ENCODE results near the gene SFI1. TPM values are rescaled to one million over a fixed set of nuclear protein-coding genes. Genes with fewer than 3 reads are reported as not detected.
"Not testable (repeated sequence)": the region's sequence is repeated elsewhere in the genome, so short reads cannot be mapped to it uniquely, and the experiment has no call there.

The SFI1 gene
- 10 to 100 TPM in 5 of 10 donors, 1 to 10 TPM in 5; 6.3 to 19.3 (median 10.1) TPM for polyA plus RNA-seq (ENCODE audit: insufficient read length in 10 of 10)
- long read RNA-seq, donor 1, partial matches to known transcripts: 12 of 12 reads
- long read RNA-seq, donor 1, other reads (novel, unspliced or antisense): 0 of 12 reads
- long read RNA-seq, donor 2: 0 reads
- long read RNA-seq, donor 3: 0 reads
- long read RNA-seq, donor 4: 0 reads
- long read RNA-seq, donor 5, partial matches to known transcripts: 0 of 2 reads
- long read RNA-seq, donor 5, other reads (novel, unspliced or antisense): 0 of 2 reads
- long read RNA-seq, donor 6: 0 reads
- long read RNA-seq, donor 7: 0 reads
- long read RNA-seq, donor 8, partial matches to known transcripts: 29 of 30 reads
- long read RNA-seq, donor 8, other reads (novel, unspliced or antisense): 0 of 30 reads
- long read RNA-seq, donor 9: 0 reads

GRCh38 chr22:31496007-31496734, at the start of gene SFI1:
Gene SFI1 (plus strand): TSS chr22:31496536. CDS start chr22:31508285, 11,749 bp downstream.
- DNase-seq: peak; percentile 87 to 97 (median 92)

DNA sequence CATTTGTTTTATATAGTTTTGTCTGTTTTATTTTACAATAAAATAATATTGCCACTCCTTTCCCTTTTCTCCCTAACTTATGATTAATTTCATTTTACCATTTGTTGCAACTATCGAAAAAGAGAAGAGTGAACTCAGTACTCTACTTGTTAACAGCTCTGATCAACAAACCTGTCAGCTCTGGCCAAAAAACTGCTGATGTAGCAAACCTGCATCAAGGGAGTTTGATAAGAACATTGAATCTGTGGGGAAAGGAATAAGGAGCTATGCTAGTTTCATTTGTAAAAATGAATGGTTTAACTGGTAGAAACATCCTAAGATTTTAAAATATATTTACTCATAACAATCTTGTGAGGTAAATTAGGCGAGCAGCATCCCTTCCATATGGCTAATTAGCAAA, 49.6 kb upstream of the SFI1 start:
- no peak for DNase-seq

- no peak for DNase-seq
These were observed 49.0 kb upstream of the SFI1 start for GRCh38 chr22:31447337-31447736.

GRCh38 chr22:31448382-31448781, 48.0 kb upstream of the SFI1 start:
- DNase-seq: no peak

GRCh38 chr22:31449506-31449905, 46.8 kb upstream of the SFI1 start:
- DNase-seq: no peak

GRCh38 chr22:31451709-31452571, 44.4 kb upstream of the SFI1 start:
- peak in 1 of 3 donors; percentile 25 for DNase-seq

- no peak for DNase-seq
These were observed 34.6 kb upstream of the SFI1 start for GRCh38 chr22:31461699-31462098.

GRCh38 chr22:31465307-31465706, 31.0 kb upstream of the SFI1 start:
- no peak for DNase-seq

DNA sequence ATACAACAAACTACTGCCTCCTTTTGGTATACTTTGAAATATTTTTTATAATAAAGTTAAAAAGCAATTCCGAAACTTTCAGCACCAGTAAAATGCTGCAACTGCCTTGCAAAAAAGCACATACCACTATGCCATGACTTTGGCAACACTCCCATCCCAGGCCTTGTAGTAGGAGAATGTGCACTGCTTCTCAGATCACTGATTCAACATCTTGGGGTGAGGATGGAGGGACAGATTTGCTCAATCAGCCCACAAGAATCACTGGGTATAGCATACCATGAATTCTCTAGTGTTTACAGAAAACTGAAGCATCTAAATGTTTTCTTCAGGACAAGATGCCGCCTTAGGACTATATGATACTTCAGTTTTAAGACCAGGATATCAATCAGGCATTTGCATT, 21.6 kb upstream of the SFI1 start:
- peak in 1 of 3 donors; percentile 25 for DNase-seq

GRCh38 chr22:31475800-31476199, 20.5 kb upstream of the SFI1 start:
- DNase-seq: no peak

DNA sequence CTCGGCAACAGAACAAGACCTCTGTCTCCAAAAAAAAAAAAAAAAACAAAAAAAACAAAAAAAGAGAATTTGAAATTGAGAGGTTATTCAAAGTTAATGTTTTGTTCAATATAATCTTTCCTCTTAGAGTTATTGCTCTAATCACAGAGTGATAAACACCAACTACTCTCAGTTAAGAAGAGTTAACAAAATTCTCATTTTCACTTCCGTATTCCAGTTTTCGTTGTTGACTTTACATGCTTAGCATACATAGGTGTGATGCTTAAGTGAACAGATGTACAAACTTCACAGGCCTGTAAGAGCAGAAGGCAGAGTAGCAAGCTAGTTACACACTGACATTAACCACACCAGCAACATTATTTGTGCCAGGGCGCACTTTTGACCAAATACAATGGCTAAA, 19.0 kb upstream of the SFI1 start:
- no peak for DNase-seq

DNA sequence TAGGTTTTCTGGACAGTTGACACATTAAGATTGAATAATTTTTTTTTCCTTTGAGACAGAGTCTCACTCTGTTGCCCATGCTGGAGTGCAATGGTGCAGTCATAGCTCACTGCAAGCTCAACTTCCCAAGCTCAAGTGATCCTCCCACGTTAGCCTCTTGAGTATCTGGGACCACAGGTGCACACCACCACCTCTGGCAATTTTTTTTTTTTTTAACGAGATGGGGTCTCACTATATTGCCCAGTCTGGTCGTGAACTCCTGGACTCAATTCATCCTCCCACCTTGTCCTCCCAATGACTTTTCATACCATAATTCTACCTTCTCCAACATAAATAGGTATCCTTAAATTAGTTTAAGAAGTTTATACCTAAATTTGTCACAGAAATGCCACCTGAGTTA, 15.2 kb upstream of the SFI1 start:
- no peak for DNase-seq

DNA sequence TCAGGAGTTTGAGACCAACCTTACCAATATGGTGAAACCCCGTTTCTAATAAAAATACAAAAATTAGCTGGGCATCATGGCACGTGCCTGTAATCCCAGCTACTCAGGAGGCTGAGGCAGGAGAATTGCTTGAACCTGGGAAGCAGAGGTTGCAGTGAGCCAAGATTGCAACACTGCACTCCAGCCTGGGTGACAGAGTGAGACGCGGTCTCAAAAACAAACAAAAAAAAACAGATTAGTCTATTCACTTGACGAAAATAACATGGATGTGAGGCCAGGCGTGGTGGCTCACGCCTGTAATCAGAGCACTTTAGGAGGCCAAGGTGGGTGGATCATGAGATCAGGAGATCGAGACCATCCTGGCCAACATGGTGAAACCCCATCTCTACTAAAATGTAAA, 13.9 kb upstream of the SFI1 start:
- DNase-seq: not testable (repeated sequence)

DNA sequence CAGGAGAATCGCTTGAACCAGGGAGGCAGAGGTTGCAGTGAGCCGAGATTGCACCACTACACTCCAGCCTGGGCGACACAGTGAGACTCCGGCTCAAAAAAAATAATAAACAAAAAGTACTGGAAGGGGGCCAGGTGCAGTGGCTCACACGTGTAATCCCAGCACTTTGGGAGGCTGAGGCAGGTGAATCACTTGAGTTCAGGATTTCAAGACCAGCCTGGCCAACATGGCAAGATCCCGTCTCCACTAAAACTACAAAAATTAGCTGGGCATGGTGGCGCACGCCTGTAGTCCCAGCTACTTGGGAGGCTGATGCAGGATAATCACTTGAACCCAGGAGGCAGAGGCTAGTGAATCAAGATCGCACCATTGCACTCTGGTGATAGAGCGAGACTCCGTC, 10.0 kb upstream of the SFI1 start:
- DNase-seq: not testable (repeated sequence)

DNA sequence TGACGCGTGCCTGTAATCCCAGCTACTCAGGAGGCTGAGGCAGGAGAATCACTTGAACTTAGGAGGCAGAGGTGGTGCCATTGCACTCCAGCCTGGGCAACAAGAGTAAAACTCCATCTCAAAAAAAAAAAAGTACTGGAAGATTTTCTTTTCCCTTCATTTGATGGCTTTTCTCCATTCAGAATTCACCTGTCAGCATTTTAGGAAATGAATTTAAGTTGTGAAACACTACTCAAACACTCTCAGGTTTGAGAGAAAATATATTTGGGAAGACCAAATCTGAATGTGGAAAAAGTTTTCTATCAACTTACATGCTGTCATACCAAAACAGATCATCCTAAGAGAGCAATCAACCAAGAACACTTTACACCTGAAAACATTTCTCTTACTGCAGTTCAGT, 9.4 kb upstream of the SFI1 start:
- DNase-seq: no peak

- DNase-seq: no peak
These were observed 7.9 kb upstream of the SFI1 start for GRCh38 chr22:31488346-31488883.

DNA sequence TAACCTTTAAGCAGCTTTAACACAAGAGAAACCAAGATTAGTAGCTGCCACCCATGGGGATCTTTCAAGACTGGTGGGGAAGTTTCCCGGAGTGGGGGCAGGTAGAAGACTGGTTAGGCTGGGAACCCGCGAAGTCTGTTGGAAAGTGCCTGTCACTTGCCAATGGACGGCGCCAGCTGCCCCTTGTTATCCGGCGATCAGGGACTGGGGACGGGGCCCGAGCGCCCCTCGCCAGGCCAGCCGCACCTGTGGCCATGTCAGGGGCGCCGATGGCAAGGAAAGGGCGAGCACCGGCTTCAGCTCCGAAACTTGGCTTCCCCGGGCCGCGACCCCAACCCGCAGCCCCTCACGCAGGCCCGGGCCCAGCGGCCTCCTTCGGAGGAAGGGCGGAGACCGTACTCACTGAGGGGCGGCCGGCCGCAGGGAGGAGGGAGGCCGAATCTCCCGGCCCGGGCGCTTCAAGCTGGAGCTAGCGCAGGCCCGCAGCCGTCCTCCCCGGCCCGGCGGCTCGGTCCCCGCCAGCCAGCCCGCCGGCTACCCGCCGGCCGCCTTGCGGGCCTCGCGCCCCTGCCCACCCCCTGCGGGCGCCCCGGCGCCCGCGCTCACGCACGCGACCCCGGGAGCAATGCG, 7.2 kb upstream of the SFI1 start:
- DNase-seq: peak; percentile 13 to 62 (median 21)

- DNase-seq: peak; percentile 88 to 97 (median 92)
These were observed 6.5 kb upstream of the SFI1 start, which contains the start of gene EIF4ENIF1 for GRCh38 chr22:31489632-31490495. Gene EIF4ENIF1 (minus strand): TSS chr22:31489842. CDS start chr22:31488718, 1,124 bp downstream.

- peak; percentile 46 to 82 (median 62) for DNase-seq
These were observed 5.8 kb upstream of the SFI1 start for GRCh38 chr22:31490496-31490925.

Data from muscle of back (tissue), 13 donors.